D341Med (cell line): ENCODE measurements around the gene EDA2R.
A peak's percentile ranks its signal among the peaks of the same experiment; 100 is the strongest.

Experiments used
- DNase-seq: peaks from one replicate; pipeline ENCODE4 v3.0.0; 2012; ENCODE audit warnings: low spot score

Gene EDA2R

GRCh38 chrX:66638591-66639500 lies at the start of gene EDA2R:
Gene EDA2R, minus strand, starts transcription at chrX:66639078. Its CDS starts 23,058 bp downstream, at chrX:66616020.
- DNase-seq: peak; percentile 21

GRCh38 chrX:66684196-66684595 lies 45.3 kb upstream of the EDA2R start:
- no peak for DNase-seq

GRCh38 chrX:66680451-66680850 lies 41.6 kb upstream of the EDA2R start:
- no peak for DNase-seq

- DNase-seq: no peak
Measured at GRCh38 chrX:66677430-66677829, 38.6 kb upstream of the EDA2R start.

- DNase-seq: no peak
Measured at GRCh38 chrX:66676990-66677389, 38.1 kb upstream of the EDA2R start.

- DNase-seq: no peak
Measured at GRCh38 chrX:66676413-66676812, 37.5 kb upstream of the EDA2R start.

GRCh38 chrX:66675541-66675940 lies 36.7 kb upstream of the EDA2R start:
- DNase-seq: no peak

- DNase-seq: no peak
Measured at GRCh38 chrX:66674506-66674905, 35.6 kb upstream of the EDA2R start.

GRCh38 chrX:66672106-66672505 lies 33.2 kb upstream of the EDA2R start:
- no peak for DNase-seq

GRCh38 chrX:66654411-66654810 lies 15.5 kb upstream of the EDA2R start:
- no peak for DNase-seq

GRCh38 chrX:66635360-66635759 lies 3.5 kb downstream of the EDA2R start:
- DNase-seq: no peak

- no peak for DNase-seq
Measured at GRCh38 chrX:66634272-66634671, 4.6 kb downstream of the EDA2R start.

GRCh38 chrX:66633541-66633940 lies 5.3 kb downstream of the EDA2R start:
- no peak for DNase-seq

GRCh38 chrX:66632981-66633380 lies 5.9 kb downstream of the EDA2R start:
- no peak for DNase-seq

- DNase-seq: no peak
Measured at GRCh38 chrX:66632473-66632872, 6.4 kb downstream of the EDA2R start.

GRCh38 chrX:66625525-66625924 lies 13.4 kb downstream of the EDA2R start:
- DNase-seq: no peak

GRCh38 chrX:66622209-66622608 lies 16.7 kb downstream of the EDA2R start:
- no peak for DNase-seq

GRCh38 chrX:66616944-66617343 lies 21.9 kb downstream of the EDA2R start:
- DNase-seq: no peak

GRCh38 chrX:66602381-66602938 lies 36.4 kb downstream of the EDA2R start:
- no peak for DNase-seq

GRCh38 chrX:66601522-66601921 lies 37.4 kb downstream of the EDA2R start:
- no peak for DNase-seq

- DNase-seq: no peak
Measured at GRCh38 chrX:66579219-66579618, 59.7 kb downstream of the EDA2R start.

- DNase-seq: no peak
Measured at GRCh38 chrX:66553973-66554372, 84.9 kb downstream of the EDA2R start.

- DNase-seq: no peak
Measured at GRCh38 chrX:66547847-66548369, 91.0 kb downstream of the EDA2R start.
